Measurements from ENCODE around the gene PRCD. TPM values are rescaled to one million over a fixed set of nuclear protein-coding genes. Genes with fewer than 3 reads are reported as not detected.
"Not testable (repeated sequence)": the region's sequence is repeated elsewhere in the genome, so short reads cannot be mapped to it uniquely, and the experiment has no call there.

Gene PRCD
- total RNA-seq, 8 experiments from 2014 or later: 0.97 to 9.9 (median 4.1) TPM

GRCh38 chr17:76557368-76558197 lies 17.7 kb downstream of the PRCD start:
- Histone ChIP-seq H3K4me1 (replicated peaks in 1 of 2) (peaks cover 16 to 25% of the 10 kb centered on the region in 2 donors), H3K4me3 (peak overlapping the region; percentile 64 to 92 (median 83)), H3K27ac (peak overlapping the region; percentile 96 to 97)
- in situ Hi-C loops (cut with MboI; ENCODE audit: low pct_unique_long_range_greater_than_20kb in 2 of 9, low sequenced_read_pairs in 9 of 9, unreplicated experiment in 9 of 9): no loop called here
- peak; percentile 85 to 96 (median 92) for ATAC-seq (replicated peaks in 6 of 8)
- WGBS, 10 experiments: 0 to 8% (median 1%) methylated on average over 1 to 33 of the region's 55 CpGs; no CpG with 5 or more reads in 1 of the 10 experiments

GRCh38 chr17:76558198-76559095 lies 18.6 kb downstream of the PRCD start:
- Histone ChIP-seq H3K4me3 (peak overlapping the region; percentile 64 to 92 (median 83)), H3K27ac (peak overlapping the region; percentile 96 to 97), H3K4me1 (replicated peaks in 1 of 2) (peaks cover 16 to 25% of the 10 kb centered on the region in 2 donors)
- in situ Hi-C loops (cut with MboI; ENCODE audit: low pct_unique_long_range_greater_than_20kb in 2 of 9, low sequenced_read_pairs in 9 of 9, unreplicated experiment in 9 of 9): no loop called here
- peak in 2 of 8 experiments; percentile 7 to 18 for ATAC-seq (replicated peaks in 6 of 8)
- 0 to 1% (median 0%) methylated on average over 1 to 10 of the region's 14 CpGs for WGBS, 10 experiments

DNA sequence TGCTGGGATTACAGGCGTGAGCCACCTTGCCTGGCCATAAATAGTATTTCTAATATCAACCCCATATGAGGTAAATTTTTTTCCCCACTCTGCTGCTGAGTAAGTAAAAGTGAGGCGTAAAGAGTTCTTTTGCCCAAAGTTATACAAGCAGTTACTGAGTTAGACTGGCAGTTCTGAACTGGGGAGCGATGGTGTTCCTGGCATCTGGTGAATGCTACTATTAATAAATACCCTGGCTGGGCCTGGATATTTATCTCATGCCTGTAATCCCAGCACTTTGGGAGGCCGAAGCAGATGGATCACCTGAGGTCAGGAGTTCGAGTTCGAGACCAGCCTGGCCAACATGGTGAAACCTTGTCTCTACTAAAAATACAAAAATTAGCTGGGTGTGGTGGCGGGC lies 19.6 kb downstream of the PRCD start:
- H3K4me3 ChIP-seq; H3K27ac ChIP-seq; in situ Hi-C loops (cut with MboI; ENCODE audit: low pct_unique_long_range_greater_than_20kb in 2 of 9, low sequenced_read_pairs in 9 of 9, unreplicated experiment in 9 of 9); ATAC-seq (replicated peaks in 6 of 8): not testable (repeated sequence)
- peaks cover 16 to 25% of the 10 kb centered on the region in 2 donors for H3K4me1 ChIP-seq (replicated peaks in 1 of 2)
- WGBS, 10 experiments: 76 to 100% (median 92%) methylated on average over 1 to 6 of the region's 7 CpGs; no CpG with 5 or more reads in 3 of the 10 experiments

DNA sequence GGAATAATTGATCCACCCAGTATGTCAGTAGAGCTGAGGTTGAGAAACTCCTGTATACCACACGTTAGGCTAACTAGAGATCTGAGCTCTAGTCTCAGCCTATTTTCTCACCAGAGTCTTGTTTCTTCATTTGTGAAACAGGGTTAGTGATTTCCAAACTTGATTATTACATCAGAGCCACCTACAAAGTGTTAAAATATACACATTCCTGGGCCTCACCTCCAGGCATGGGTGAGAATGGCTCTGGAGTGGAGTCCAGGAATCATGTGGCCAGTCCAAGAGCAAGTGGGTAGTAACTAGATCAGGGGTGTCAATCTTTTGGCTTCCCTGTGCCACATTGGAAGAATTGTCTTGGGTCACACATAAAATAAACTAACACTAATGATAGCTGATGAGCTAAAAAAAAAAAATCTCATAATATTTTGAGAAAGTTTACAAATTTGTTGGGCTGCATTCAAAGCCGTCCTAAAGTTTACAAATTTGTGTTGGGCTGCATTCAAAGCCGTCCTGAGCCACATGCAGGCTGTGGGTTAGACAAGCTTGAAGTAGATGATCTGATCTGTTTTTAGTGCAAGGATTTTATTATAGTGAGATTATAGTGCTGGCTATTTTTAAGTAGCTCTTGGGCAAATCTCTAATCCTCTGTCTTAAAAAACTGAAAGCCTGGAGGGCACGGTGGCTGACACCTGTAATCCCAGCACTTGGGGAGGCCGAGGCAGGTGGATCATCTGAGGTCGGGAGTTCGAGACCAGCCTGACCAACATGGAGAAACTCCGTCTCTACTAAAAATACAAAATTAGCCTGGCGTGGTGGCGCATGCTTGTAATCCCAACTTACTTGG lies 20.4 kb downstream of the PRCD start:
- H3K27ac ChIP-seq: no peak overlapping the region
- no peak for ATAC-seq (replicated peaks in 6 of 8)
- peaks cover 16 to 25% of the 10 kb centered on the region in 2 donors for H3K4me1 ChIP-seq (replicated peaks in 1 of 2)
- WGBS, 10 experiments: 11 to 93% (median 70%) methylated on average over 1 to 6 of the region's 10 CpGs; no CpG with 5 or more reads in 1 of the 10 experiments
- H3K4me3 ChIP-seq: no peak overlapping the region
- in situ Hi-C loops (cut with MboI; ENCODE audit: low pct_unique_long_range_greater_than_20kb in 2 of 9, low sequenced_read_pairs in 9 of 9, unreplicated experiment in 9 of 9): no loop called here

- in situ Hi-C loops (cut with MboI; ENCODE audit: low pct_unique_long_range_greater_than_20kb in 2 of 9, low sequenced_read_pairs in 9 of 9, unreplicated experiment in 9 of 9): no loop called here
- peaks cover 16 to 25% of the 10 kb centered on the region in 2 donors for H3K4me1 ChIP-seq (replicated peaks in 1 of 2)
- no peak overlapping the region for H3K4me3 ChIP-seq
- ATAC-seq (replicated peaks in 6 of 8): no peak
- 53 to 100% (median 87%) methylated on average over 1 to 6 of the region's 6 CpGs; no CpG with 5 or more reads in 2 of the 10 experiments for WGBS, 10 experiments
- no peak overlapping the region for H3K27ac ChIP-seq
Observed at GRCh38 chr17:76560877-76561221, 21.0 kb downstream of the PRCD start.

- H3K4me1 ChIP-seq (replicated peaks in 1 of 2): peaks cover 16 to 25% of the 10 kb centered on the region in 2 donors
- 17 to 100% (median 90%) methylated on average over 1 to 7 of the region's 7 CpGs; no CpG with 5 or more reads in 1 of the 10 experiments for WGBS, 10 experiments
- in situ Hi-C loops (cut with MboI; ENCODE audit: low pct_unique_long_range_greater_than_20kb in 2 of 9, low sequenced_read_pairs in 9 of 9, unreplicated experiment in 9 of 9): no loop called here
- ATAC-seq (replicated peaks in 6 of 8): no peak
- H3K27ac ChIP-seq: no peak overlapping the region
- no peak overlapping the region for H3K4me3 ChIP-seq
Observed at GRCh38 chr17:76561332-76561731, 21.5 kb downstream of the PRCD start.

GRCh38 chr17:76561799-76562268 lies 22.0 kb downstream of the PRCD start:
- 0 to 90% (median 70%) methylated on average over 1 to 4 of the region's 5 CpGs; no CpG with 5 or more reads in 1 of the 10 experiments for WGBS, 10 experiments
- no peak overlapping the region for H3K4me3 ChIP-seq
- H3K27ac ChIP-seq: no peak overlapping the region
- H3K4me1 ChIP-seq (replicated peaks in 1 of 2): peaks cover 16 to 25% of the 10 kb centered on the region in 2 donors
- in situ Hi-C loops (cut with MboI; ENCODE audit: low pct_unique_long_range_greater_than_20kb in 2 of 9, low sequenced_read_pairs in 9 of 9, unreplicated experiment in 9 of 9): no loop called here
- peak in 1 of 8 experiments; percentile 0 for ATAC-seq (replicated peaks in 6 of 8)

DNA sequence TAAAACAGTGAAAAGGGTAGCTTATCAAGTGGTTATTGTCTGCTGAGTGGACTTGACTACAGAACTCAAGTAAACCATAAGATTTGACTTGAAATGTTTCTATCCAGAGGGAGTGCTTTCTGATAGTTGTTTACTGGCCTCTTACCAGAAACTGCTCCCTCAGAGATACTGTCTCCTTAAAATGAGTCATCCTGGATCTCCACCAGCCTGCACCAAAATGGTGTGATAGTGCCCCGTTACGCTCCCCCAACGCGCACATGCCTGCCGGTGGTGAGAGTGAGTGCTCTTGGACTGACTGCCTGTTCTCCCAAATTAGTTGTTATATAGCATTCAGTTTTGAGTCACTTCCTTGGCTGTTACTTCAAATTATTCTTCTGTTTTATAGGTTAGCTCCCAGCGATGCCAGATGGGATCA lies 22.9 kb downstream of the PRCD start:
- ATAC-seq (replicated peaks in 6 of 8): peak in 2 of 8 experiments; percentile 13 to 15
- H3K27ac ChIP-seq: no peak overlapping the region
- no peak overlapping the region for H3K4me3 ChIP-seq
- WGBS, 10 experiments: 25 to 100% (median 96%) methylated on average over 1 to 6 of the region's 6 CpGs; no CpG with 5 or more reads in 7 of the 10 experiments
- in situ Hi-C loops (cut with MboI; ENCODE audit: low pct_unique_long_range_greater_than_20kb in 2 of 9, low sequenced_read_pairs in 9 of 9, unreplicated experiment in 9 of 9): no loop called here
- peaks cover 16 to 25% of the 10 kb centered on the region in 2 donors for H3K4me1 ChIP-seq (replicated peaks in 1 of 2)

GRCh38 chr17:76563359-76563758 lies 23.5 kb downstream of the PRCD start:
- in situ Hi-C loops (cut with MboI; ENCODE audit: low pct_unique_long_range_greater_than_20kb in 2 of 9, low sequenced_read_pairs in 9 of 9, unreplicated experiment in 9 of 9); H3K4me3 ChIP-seq: not testable (repeated sequence)

GRCh38 chr17:76564991-76565727 lies 25.3 kb downstream of the PRCD start:
- peak in 5 of 8 experiments; percentile 59 to 90 (median 69) for ATAC-seq (replicated peaks in 6 of 8)
- H3K27ac ChIP-seq; in situ Hi-C loops (cut with MboI; ENCODE audit: low pct_unique_long_range_greater_than_20kb in 2 of 9, low sequenced_read_pairs in 9 of 9, unreplicated experiment in 9 of 9); H3K4me3 ChIP-seq: not testable (repeated sequence)
- 11 to 100% (median 67%) methylated on average over 1 to 4 of the region's 8 CpGs; no CpG with 5 or more reads in 3 of the 10 experiments for WGBS, 10 experiments
- H3K4me1 ChIP-seq (replicated peaks in 1 of 2): peaks cover 10 to 18% of the 10 kb centered on the region in 2 donors

More at GRCh38 chr17:76563359-76563758, 23.5 kb downstream of the PRCD start:
- WGBS, 10 experiments: 69 to 100% (median 97%) methylated on average over 1 of the region's 2 CpGs; no CpG with 5 or more reads in 2 of the 10 experiments
- ATAC-seq (replicated peaks in 6 of 8); H3K27ac ChIP-seq: not testable (repeated sequence)
- H3K4me1 ChIP-seq (replicated peaks in 1 of 2): peaks cover 16 to 25% of the 10 kb centered on the region in 2 donors

- no peak overlapping the region for H3K27ac ChIP-seq
- in situ Hi-C loops (cut with MboI; ENCODE audit: low pct_unique_long_range_greater_than_20kb in 2 of 9, low sequenced_read_pairs in 9 of 9, unreplicated experiment in 9 of 9): no loop called here
- no peak for ATAC-seq (replicated peaks in 6 of 8)
- 60 to 100% (median 95%) methylated on average over 1 to 10 of the region's 14 CpGs for WGBS, 10 experiments
- H3K4me3 ChIP-seq: no peak overlapping the region
- peaks cover 4 to 15% of the 10 kb centered on the region in 2 donors for H3K4me1 ChIP-seq (replicated peaks in 1 of 2)
Observed at GRCh38 chr17:76565728-76566612, 26.1 kb downstream of the PRCD start.
